LoVo (cell line): ENCODE measurements around the gene SLC25A24.
A peak's percentile ranks its signal among the peaks of the same experiment; 100 is the strongest.
"Not testable (repeated sequence)": the region's sequence is repeated elsewhere in the genome, so short reads cannot be mapped to it uniquely, and the experiment has no call there.

ENCODE experiments used
- DNase-seq: peaks from one replicate; pipeline ENCODE4 v3.0.0-alpha.2; 2016; ENCODE audit warnings: low spot score

SLC25A24 gene

GRCh38 chr1:108199781-108200686, at the start of gene SLC25A24:
Gene SLC25A24, minus strand, starts transcription at chr1:108200343. Its CDS starts 205 bp downstream, at chr1:108200138.
- DNase-seq = peak; percentile 87

GRCh38 chr1:108243976-108244375, 43.8 kb upstream of the SLC25A24 start, which contains the start of gene NBPF4:
Gene NBPF4, minus strand, starts transcription at chr1:108244076. Its CDS starts 315 bp downstream, at chr1:108243761.
- DNase-seq = not testable (repeated sequence)

GRCh38 chr1:108239426-108239825, 39.3 kb upstream of the SLC25A24 start:
- DNase-seq = not testable (repeated sequence)

GRCh38 chr1:108235308-108235707, 35.2 kb upstream of the SLC25A24 start:
- not testable (repeated sequence) for DNase-seq

- not testable (repeated sequence) for DNase-seq
Observed at GRCh38 chr1:108232183-108232582, 32.0 kb upstream of the SLC25A24 start.

- DNase-seq = not testable (repeated sequence)
Observed at GRCh38 chr1:108229976-108230375, 29.8 kb upstream of the SLC25A24 start.

- DNase-seq = not testable (repeated sequence)
Observed at GRCh38 chr1:108227772-108228171, 27.6 kb upstream of the SLC25A24 start.

- DNase-seq = not testable (repeated sequence)
Observed at GRCh38 chr1:108226855-108227254, 26.7 kb upstream of the SLC25A24 start.

GRCh38 chr1:108223226-108223625, 23.1 kb upstream of the SLC25A24 start:
- DNase-seq = not testable (repeated sequence)

- DNase-seq = not testable (repeated sequence)
Observed at GRCh38 chr1:108217515-108218174, 17.5 kb upstream of the SLC25A24 start.

GRCh38 chr1:108217007-108217406, 16.9 kb upstream of the SLC25A24 start:
- DNase-seq = peak; percentile 18

GRCh38 chr1:108216028-108216890, 16.1 kb upstream of the SLC25A24 start:
- DNase-seq = not testable (repeated sequence)

GRCh38 chr1:108214641-108215465, 14.7 kb upstream of the SLC25A24 start:
- peak; percentile 46 for DNase-seq

GRCh38 chr1:108211014-108211413, 10.9 kb upstream of the SLC25A24 start:
- no peak for DNase-seq

GRCh38 chr1:108209456-108210108, 9.4 kb upstream of the SLC25A24 start:
- no peak for DNase-seq

GRCh38 chr1:108208724-108209446, 8.7 kb upstream of the SLC25A24 start:
- no peak for DNase-seq

GRCh38 chr1:108203582-108203981, 3.4 kb upstream of the SLC25A24 start:
- DNase-seq = not testable (repeated sequence)

- no peak for DNase-seq
Observed at GRCh38 chr1:108201687-108202086, 1.5 kb upstream of the SLC25A24 start.

- peak; percentile 57 for DNase-seq
Observed at GRCh38 chr1:108200687-108201051, 526 bp upstream of the SLC25A24 start.

- DNase-seq = peak; percentile 79
Observed at GRCh38 chr1:108199201-108199691, 897 bp downstream of the SLC25A24 start.
